Trophoblast cell (in vitro differentiated cells and primary cell): ENCODE measurements around the gene SFI1.

ENCODE experiments used
- DNase-seq, 2 donors: peaks; one replicate each; pipeline ENCODE4 v3.0.0-alpha.2; 2016
- H2AFZ ChIP-seq: 2 replicates; pipeline ENCODE4 v1.6.1; 2013; ENCODE audit warnings: low read length, moderate library complexity, mild to moderate bottlenecking; ENCODE audit not compliant: insufficient read depth, poor library complexity
- H2AK5ac ChIP-seq: 2 replicates; pipeline ENCODE4 v1.6.1; 2013; ENCODE audit warnings: mild to moderate bottlenecking, low read length
- H2BK120ac ChIP-seq: 2 replicates; pipeline ENCODE4 v1.6.1; 2013; ENCODE audit warnings: low read length, mild to moderate bottlenecking, moderate library complexity; ENCODE audit not compliant: insufficient read depth, poor library complexity
- H2BK12ac ChIP-seq: 2 replicates; pipeline ENCODE4 v1.6.1; 2013; ENCODE audit warnings: mild to moderate bottlenecking, low read length, moderate library complexity
- H2BK5ac ChIP-seq: 2 replicates; pipeline ENCODE4 v1.6.1; 2013; ENCODE audit warnings: low read length, low read depth, moderate library complexity, mild to moderate bottlenecking; ENCODE audit not compliant: poor library complexity
- H3K14ac ChIP-seq: 2 replicates; pipeline ENCODE4 v1.6.1; 2013; ENCODE audit warnings: mild to moderate bottlenecking, low read length
- H3K18ac ChIP-seq: 2 replicates; pipeline ENCODE4 v1.6.1; 2013; ENCODE audit warnings: mild to moderate bottlenecking, low read length
- H3K23ac ChIP-seq: 2 replicates; pipeline ENCODE4 v1.6.1; 2013; ENCODE audit warnings: low read length
- H3K27ac ChIP-seq: 2 replicates; pipeline ENCODE4 v1.5.1; 2013; ENCODE audit warnings: low read depth, mild to moderate bottlenecking, inconsistent platforms, low read length, moderate library complexity
- H3K27me3 ChIP-seq: 2 replicates; pipeline ENCODE4 v1.6.1; 2013; ENCODE audit warnings: inconsistent platforms, mild to moderate bottlenecking, low read length, moderate library complexity; ENCODE audit not compliant: insufficient read depth
- H3K36me3 ChIP-seq, 2 experiments: 1 replicate in 1 of 2; 2 replicates in 1 of 2; pipeline ENCODE4 v1.6.1; 2013; ENCODE audit warnings: low read length in 2 of 2, mild to moderate bottlenecking in 2 of 2, moderate library complexity in 1 of 2; ENCODE audit not compliant: insufficient read depth in 2 of 2, control insufficient read depth in 1 of 2
- H3K4ac ChIP-seq: 2 replicates; pipeline ENCODE4 v1.6.1; 2013; ENCODE audit warnings: low read depth, mild to moderate bottlenecking, low read length, moderate library complexity
- H3K4me1 ChIP-seq, 2 experiments: 1 replicate in 1 of 2; 2 replicates in 1 of 2; pipeline ENCODE4 v1.6.1; 2013; ENCODE audit warnings: low read length in 2 of 2, mild to moderate bottlenecking in 2 of 2, moderate library complexity in 1 of 2; ENCODE audit not compliant: insufficient read depth in 2 of 2, control insufficient read depth in 1 of 2
- H3K4me2 ChIP-seq: 2 replicates; pipeline ENCODE4 v1.6.1; 2013; ENCODE audit warnings: inconsistent platforms, mild to moderate bottlenecking, low read length, moderate library complexity
- H3K4me3 ChIP-seq: 2 replicates; pipeline ENCODE4 v1.5.1; 2013; ENCODE audit warnings: mild to moderate bottlenecking, low read depth, low read length, inconsistent platforms
- H3K79me1 ChIP-seq: one replicate; pipeline ENCODE4 v1.6.1; 2013; ENCODE audit warnings: low read length
- H3K79me2 ChIP-seq: 2 replicates; pipeline ENCODE4 v1.6.1; 2013; ENCODE audit warnings: low read length, mild to moderate bottlenecking; ENCODE audit not compliant: control insufficient read depth, insufficient read depth, poor library complexity
- H3K9ac ChIP-seq: 2 replicates; pipeline ENCODE4 v1.6.1; 2013; ENCODE audit warnings: mild to moderate bottlenecking, low read length
- H3K9me3 ChIP-seq: 2 replicates; pipeline ENCODE4 v1.6.1; 2013; ENCODE audit warnings: low read depth, mild to moderate bottlenecking, control low read depth, inconsistent platforms, low read length; ENCODE audit not compliant: insufficient read depth
- H4K12ac ChIP-seq: 2 replicates; pipeline ENCODE4 v1.6.1; 2013; ENCODE audit warnings: low read depth, mild to moderate bottlenecking, low read length, moderate library complexity
- H4K8ac ChIP-seq: 2 replicates; pipeline ENCODE4 v1.6.1; 2013; ENCODE audit warnings: low read depth, mild to moderate bottlenecking, low read length, moderate library complexity
- H4K91ac ChIP-seq: one replicate; pipeline ENCODE4 v1.6.1; 2013; ENCODE audit warnings: low read depth, mild to moderate bottlenecking, low read length, moderate library complexity
- WGBS: extraction: QIAGEN DNeasy Blood & Tissue Kit; methylation state at CpG from one replicate; pipeline ENCODE4 v1.1.7; 2013; ENCODE audit warnings: missing lambda C conversion rate; ENCODE audit not compliant: insufficient read length, insufficient coverage; ENCODE audit errors: extremely low coverage; 5-methylcytosine and 5-hydroxymethylcytosine counted together

SFI1 gene

DNA sequence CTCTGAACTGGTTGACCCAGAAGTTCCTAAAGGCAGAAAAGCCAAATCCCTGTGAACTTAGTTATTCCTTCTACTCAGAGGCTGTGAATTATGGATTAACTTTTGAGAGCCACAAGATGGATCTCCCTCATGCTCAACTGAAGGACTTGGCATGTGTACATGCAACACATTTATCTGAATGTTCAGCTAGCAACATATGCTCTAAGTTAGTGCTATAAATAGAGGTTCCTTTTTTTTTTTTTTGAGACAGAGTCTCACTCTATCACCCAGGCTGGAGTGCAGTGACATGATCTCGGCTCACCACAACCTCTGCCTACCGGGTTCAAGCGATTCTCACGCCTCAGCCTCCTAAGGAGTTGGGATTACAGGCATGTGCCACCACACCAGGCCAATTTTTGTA is 46.8 kb upstream of the SFI1 start:
- Histone ChIP-seq H2BK120ac (no peak overlapping the region), H3K23ac (no peak overlapping the region), H2BK12ac (no peak overlapping the region), H3K27me3 (no peaks in the 10 kb centered on the region), H3K9ac (no peak overlapping the region), H3K4me1 (no peaks in the 10 kb centered on the region), H3K27ac (no peak overlapping the region), H2AFZ (no peak overlapping the region), H4K8ac (no peak overlapping the region), H2AK5ac (no peak overlapping the region), H3K36me3 (peaks cover 20 to 23% of the 10 kb centered on the region in 2 experiments), H4K91ac (no peak overlapping the region), H3K4me3 (no peak overlapping the region), H2BK5ac (no peak overlapping the region), H3K18ac (no peak overlapping the region), H3K4ac (no peak overlapping the region), H4K12ac (no peak overlapping the region), H3K14ac (no peak overlapping the region), H3K79me2 (no peaks in the 10 kb centered on the region), H3K79me1 (no peaks in the 10 kb centered on the region), H3K9me3 (no peaks in the 10 kb centered on the region), H3K4me2 (no peak overlapping the region)
- no CpG with 5 or more reads among the region's 4 CpGs for WGBS
- DNase-seq: no peak

DNA sequence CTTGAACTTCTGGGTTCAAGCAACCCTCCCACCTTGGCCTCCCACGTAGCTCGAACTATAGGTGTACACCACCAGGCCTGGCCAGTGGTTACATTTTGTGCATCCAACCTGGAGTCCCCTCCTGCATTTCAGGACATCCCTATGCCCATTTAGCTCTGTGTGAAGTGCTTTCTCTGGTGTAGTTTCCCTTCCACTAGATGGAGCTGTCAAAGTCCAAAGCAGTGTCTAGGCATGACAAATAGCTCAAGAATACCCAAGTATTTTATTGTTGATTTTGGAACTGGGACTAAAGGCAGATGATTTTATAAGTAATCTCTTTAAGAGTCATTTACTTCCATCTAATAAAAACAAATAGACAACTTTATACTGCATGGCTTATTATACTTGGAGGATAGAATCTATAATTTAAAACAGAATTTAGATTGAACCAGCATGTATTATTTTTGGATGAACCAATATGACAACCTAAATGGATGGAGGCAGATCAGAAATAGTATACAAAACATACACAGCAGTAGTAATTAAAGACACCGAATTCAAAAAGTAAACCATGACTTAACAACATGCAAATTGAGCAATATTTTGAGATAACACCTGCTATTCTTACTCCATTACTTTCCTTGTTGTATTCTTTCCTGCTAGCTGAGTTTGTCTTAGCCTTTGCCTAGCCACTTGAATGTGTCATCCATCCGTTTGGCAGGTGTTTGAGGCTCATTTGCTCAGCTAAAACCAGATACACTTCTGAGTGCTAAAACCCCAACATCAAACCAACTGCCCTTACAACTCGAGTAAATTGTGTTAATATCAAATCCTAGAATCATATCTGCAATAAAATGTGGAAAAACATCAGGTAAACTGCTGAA is 44.4 kb upstream of the SFI1 start:
- Histone ChIP-seq H3K4me1 (no peaks in the 10 kb centered on the region), H3K18ac (no peak overlapping the region), H2BK12ac (no peak overlapping the region), H2BK120ac (no peak overlapping the region), H2BK5ac (no peak overlapping the region), H3K4ac (no peak overlapping the region), H3K79me1 (no peaks in the 10 kb centered on the region), H3K79me2 (no peaks in the 10 kb centered on the region), H3K27me3 (no peaks in the 10 kb centered on the region), H3K23ac (no peak overlapping the region), H2AK5ac (no peak overlapping the region), H4K91ac (no peak overlapping the region), H2AFZ (no peak overlapping the region), H3K9ac (no peak overlapping the region), H3K4me2 (no peak overlapping the region), H3K4me3 (no peak overlapping the region), H4K12ac (no peak overlapping the region), H3K36me3 (peaks cover 22 to 23% of the 10 kb centered on the region in 2 experiments), H4K8ac (no peak overlapping the region), H3K14ac (no peak overlapping the region), H3K27ac (no peak overlapping the region), H3K9me3 (no peaks in the 10 kb centered on the region)
- peak; percentile 5 to 51 for DNase-seq
- no CpG with 5 or more reads among the region's 5 CpGs for WGBS

DNA sequence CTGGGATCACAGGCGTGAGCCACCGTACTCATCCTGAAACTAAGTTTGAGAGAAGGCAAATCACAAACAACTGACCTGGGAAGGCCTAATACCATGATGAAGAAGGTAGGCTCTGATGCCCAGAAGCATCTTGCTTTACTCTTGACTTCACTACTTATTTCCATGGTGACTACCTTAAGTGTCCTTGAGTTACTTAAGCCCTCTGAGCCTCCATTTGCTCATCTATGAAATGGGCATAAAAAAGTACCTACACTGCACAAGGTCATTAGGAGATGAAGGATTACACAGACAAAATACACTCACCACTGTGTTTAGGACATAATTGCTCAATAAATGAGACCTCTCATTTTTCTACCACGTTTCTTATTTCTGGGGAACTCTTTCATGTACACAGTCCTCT is 34.6 kb upstream of the SFI1 start:
- Histone ChIP-seq H4K12ac (no peak overlapping the region), H3K4me3 (no peak overlapping the region), H3K79me2 (no peaks in the 10 kb centered on the region), H2BK12ac (no peak overlapping the region), H4K91ac (no peak overlapping the region), H3K23ac (no peak overlapping the region), H2BK120ac (no peak overlapping the region), H3K9ac (no peak overlapping the region), H3K18ac (no peak overlapping the region), H2BK5ac (no peak overlapping the region), H3K4me1 (no peaks in the 10 kb centered on the region), H3K14ac (no peak overlapping the region), H3K27me3 (no peaks in the 10 kb centered on the region), H3K79me1 (no peaks in the 10 kb centered on the region), H3K4me2 (no peak overlapping the region), H2AK5ac (no peak overlapping the region), H3K9me3 (no peaks in the 10 kb centered on the region), H3K36me3 (peaks cover 28 to 31% of the 10 kb centered on the region in 2 experiments), H3K4ac (no peak overlapping the region), H3K27ac (no peak overlapping the region), H4K8ac (no peak overlapping the region), H2AFZ (no peak overlapping the region)
- WGBS: no CpG with 5 or more reads among the region's 3 CpGs
- no peak for DNase-seq

DNA sequence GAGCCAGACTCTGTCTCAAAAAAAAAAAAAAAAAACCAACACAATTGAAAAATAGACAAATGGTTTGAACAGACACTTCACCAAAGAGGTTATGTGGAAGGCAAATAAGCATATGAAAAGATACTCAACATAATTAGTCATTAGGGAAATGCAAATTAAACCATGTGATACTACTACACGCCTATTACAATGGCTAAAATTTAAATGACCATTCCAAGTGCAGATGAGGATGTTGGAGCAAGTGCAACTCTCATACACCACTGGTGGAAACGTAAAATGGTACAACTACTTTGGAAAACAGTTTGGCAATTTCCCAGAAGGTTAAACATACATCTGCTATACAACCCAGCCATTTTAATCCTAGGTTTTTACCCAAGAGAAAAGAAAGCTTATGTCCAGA is 31.0 kb upstream of the SFI1 start:
- DNase-seq: no peak
- Histone ChIP-seq H3K9ac (no peak overlapping the region), H3K4me2 (no peak overlapping the region), H2BK12ac (no peak overlapping the region), H2BK120ac (no peak overlapping the region), H3K79me1 (no peaks in the 10 kb centered on the region), H3K36me3 (peaks cover 30 to 34% of the 10 kb centered on the region in 2 experiments), H4K91ac (no peak overlapping the region), H3K23ac (no peak overlapping the region), H4K8ac (no peak overlapping the region), H3K27ac (no peak overlapping the region), H3K27me3 (no peaks in the 10 kb centered on the region), H2AK5ac (no peak overlapping the region), H3K4ac (no peak overlapping the region), H2BK5ac (no peak overlapping the region), H3K4me1 (no peaks in the 10 kb centered on the region), H3K18ac (no peak overlapping the region), H3K79me2 (no peaks in the 10 kb centered on the region), H2AFZ (no peak overlapping the region), H3K4me3 (no peak overlapping the region), H3K14ac (no peak overlapping the region), H3K9me3 (no peaks in the 10 kb centered on the region), H4K12ac (no peak overlapping the region)
- no CpG with 5 or more reads among the region's 2 CpGs for WGBS
